ENCODE results near the gene PRCP. TPM values are rescaled to one million over a fixed set of nuclear protein-coding genes. Genes with fewer than 3 reads are reported as not detected.

The PRCP gene
- total RNA-seq, 4 donors from 2014 or later, result 7.1 to 17.8 (median 9.5) TPM

DNA sequence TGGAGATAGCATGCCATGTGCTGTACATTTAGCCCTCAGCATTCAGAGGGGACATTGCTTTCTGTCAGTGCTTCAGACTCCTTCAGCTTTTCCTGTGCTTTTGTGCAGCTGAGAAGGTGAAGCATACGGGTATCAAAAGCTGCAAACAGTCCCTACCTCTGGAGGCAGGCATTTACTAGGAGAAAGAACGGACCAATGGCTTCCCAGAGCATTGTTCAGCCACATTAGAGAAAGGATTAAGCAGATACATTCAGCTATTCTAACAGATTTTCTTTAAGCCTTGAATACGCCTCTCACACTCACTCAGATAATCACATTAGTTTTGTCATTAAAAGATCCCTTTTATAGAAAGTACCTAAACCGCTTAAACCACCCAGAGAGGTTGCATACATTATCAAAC lies 85.9 kb downstream of the PRCP start:
- Histone ChIP-seq H3K9me3 (no peaks in the 10 kb centered on the region), H3K4me1 (no peaks in the 10 kb centered on the region), H3K36me3 (no peaks in the 10 kb centered on the region), H3K27ac (no peak overlapping the region), H3K4me3 (no peak overlapping the region), H3K27me3 (no peaks in the 10 kb centered on the region)
- intact Hi-C loops (cut with DNase I; ENCODE audit: low total_unique reads), result no loop called here
- no peak for ATAC-seq
- in situ Hi-C loops (cut with MboI; ENCODE audit: low sequenced_read_pairs in 4 of 4), result no loop called here
- no peak for TF ChIP-seq POLR2A (IDR thresholded peaks at IDR 0.05)
- TF ChIP-seq, protein P1, sequence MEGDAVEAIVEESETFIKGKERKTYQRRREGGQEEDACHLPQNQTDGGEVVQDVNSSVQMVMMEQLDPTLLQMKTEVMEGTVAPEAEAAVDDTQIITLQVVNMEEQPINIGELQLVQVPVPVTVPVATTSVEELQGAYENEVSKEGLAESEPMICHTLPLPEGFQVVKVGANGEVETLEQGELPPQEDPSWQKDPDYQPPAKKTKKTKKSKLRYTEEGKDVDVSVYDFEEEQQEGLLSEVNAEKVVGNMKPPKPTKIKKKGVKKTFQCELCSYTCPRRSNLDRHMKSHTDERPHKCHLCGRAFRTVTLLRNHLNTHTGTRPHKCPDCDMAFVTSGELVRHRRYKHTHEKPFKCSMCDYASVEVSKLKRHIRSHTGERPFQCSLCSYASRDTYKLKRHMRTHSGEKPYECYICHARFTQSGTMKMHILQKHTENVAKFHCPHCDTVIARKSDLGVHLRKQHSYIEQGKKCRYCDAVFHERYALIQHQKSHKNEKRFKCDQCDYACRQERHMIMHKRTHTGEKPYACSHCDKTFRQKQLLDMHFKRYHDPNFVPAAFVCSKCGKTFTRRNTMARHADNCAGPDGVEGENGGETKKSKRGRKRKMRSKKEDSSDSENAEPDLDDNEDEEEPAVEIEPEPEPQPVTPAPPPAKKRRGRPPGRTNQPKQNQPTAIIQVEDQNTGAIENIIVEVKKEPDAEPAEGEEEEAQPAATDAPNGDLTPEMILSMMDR (IDR thresholded peaks at IDR 0.05 in 4 of 5, conservative IDR thresholded peaks at IDR 0.05 in 1 of 5), result no peak
- no peak for DNase-seq

DNA sequence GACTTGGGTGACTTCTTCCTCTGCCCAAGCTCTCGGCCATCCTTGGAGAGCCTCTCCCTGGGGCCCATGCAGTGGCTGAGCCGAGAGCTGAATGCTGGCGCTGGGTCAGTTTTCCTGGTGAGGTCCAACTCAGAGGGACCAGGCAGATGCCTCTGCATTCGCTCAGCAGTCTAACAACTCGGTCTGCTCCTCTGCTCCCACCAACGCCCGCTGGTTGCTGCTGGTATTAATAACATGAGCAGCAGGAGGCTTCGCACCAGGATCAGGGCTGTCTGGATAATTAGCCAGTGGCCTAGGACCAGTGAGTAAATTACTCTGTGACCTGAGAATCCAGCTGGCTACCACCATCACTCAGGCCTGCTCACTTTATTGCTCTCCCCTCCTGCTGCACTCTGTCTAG lies 88.9 kb downstream of the PRCP start:
- in situ Hi-C loops (cut with MboI; ENCODE audit: low sequenced_read_pairs in 4 of 4), result no loop called here
- Histone ChIP-seq H3K4me3 (no peak overlapping the region), H3K27me3 (peaks cover 0 to 3% (median 0%) of the 10 kb centered on the region in 3 donors), H3K27ac (no peak overlapping the region), H3K36me3 (no peaks in the 10 kb centered on the region), H3K4me1 (no peaks in the 10 kb centered on the region), H3K9me3 (no peaks in the 10 kb centered on the region)
- ATAC-seq (no peak), DNase-seq (no peak)
- TF ChIP-seq POLR2A (IDR thresholded peaks at IDR 0.05), result no peak
- TF ChIP-seq, protein P1 (IDR thresholded peaks at IDR 0.05 in 4 of 5, conservative IDR thresholded peaks at IDR 0.05 in 1 of 5), result no peak
- intact Hi-C loops (cut with DNase I; ENCODE audit: low total_unique reads), result no loop called here

DNA sequence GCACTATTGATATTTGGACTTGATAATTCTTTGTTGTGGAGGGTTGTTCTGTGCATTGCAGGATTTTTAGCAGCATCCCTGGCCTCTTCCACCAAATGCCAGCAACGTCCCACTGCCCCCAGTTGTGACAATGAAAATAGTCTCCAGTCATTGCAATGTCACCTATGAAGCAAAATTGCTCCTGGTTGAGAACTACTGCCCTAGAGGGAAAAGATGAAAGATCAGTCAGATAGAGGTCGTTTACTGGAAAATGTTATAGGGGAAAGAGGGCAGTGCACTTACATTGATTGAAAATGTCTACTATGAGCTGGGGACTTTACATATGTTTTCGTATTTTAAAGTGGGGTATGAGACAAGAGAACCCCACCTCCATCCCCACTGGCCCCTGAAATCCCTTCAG lies 89.5 kb downstream of the PRCP start:
- intact Hi-C loops (cut with DNase I; ENCODE audit: low total_unique reads) (no loop called here), in situ Hi-C loops (cut with MboI; ENCODE audit: low sequenced_read_pairs in 4 of 4) (no loop called here)
- no peaks in the 10 kb centered on the region for H3K9me3 ChIP-seq
- H3K27ac ChIP-seq, result no peak overlapping the region
- peaks cover 0 to 3% (median 0%) of the 10 kb centered on the region in 3 donors for H3K27me3 ChIP-seq
- no peak overlapping the region for H3K4me3 ChIP-seq
- H3K36me3 ChIP-seq, result no peaks in the 10 kb centered on the region
- ATAC-seq (no peak), DNase-seq (no peak)
- TF ChIP-seq, protein P1 (IDR thresholded peaks at IDR 0.05 in 4 of 5, conservative IDR thresholded peaks at IDR 0.05 in 1 of 5), result no peak
- TF ChIP-seq POLR2A (IDR thresholded peaks at IDR 0.05), result no peak
- H3K4me1 ChIP-seq, result no peaks in the 10 kb centered on the region

DNA sequence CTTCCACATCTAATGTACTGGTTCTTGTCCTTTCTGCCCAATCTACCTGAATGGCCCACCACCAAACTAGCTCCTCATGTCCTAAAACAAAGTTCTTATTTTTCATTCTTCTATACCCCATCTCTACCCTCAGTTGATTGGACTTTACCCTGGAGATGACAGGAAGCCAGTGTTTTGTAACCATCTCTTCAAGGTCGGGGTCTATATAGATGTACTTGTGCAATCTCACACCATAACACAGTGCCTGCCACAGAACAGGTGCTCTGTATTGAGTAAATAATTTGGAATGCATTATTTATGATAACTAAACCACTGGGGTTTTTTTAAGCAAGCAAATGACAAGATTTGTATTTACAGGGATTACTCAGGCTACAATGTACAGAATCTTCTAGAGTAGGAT lies 89.9 kb downstream of the PRCP start:
- Histone ChIP-seq H3K4me3 (no peak overlapping the region), H3K27me3 (peaks cover 0 to 3% (median 0%) of the 10 kb centered on the region in 3 donors), H3K9me3 (no peaks in the 10 kb centered on the region), H3K36me3 (no peaks in the 10 kb centered on the region), H3K4me1 (no peaks in the 10 kb centered on the region), H3K27ac (no peak overlapping the region)
- intact Hi-C loops (cut with DNase I; ENCODE audit: low total_unique reads), result no loop called here
- DNase-seq, result no peak
- ATAC-seq, result no peak
- TF ChIP-seq, protein P1 (IDR thresholded peaks at IDR 0.05 in 4 of 5, conservative IDR thresholded peaks at IDR 0.05 in 1 of 5), result no peak
- TF ChIP-seq POLR2A (IDR thresholded peaks at IDR 0.05), result no peak
- in situ Hi-C loops (cut with MboI; ENCODE audit: low sequenced_read_pairs in 4 of 4), result no loop called here

DNA sequence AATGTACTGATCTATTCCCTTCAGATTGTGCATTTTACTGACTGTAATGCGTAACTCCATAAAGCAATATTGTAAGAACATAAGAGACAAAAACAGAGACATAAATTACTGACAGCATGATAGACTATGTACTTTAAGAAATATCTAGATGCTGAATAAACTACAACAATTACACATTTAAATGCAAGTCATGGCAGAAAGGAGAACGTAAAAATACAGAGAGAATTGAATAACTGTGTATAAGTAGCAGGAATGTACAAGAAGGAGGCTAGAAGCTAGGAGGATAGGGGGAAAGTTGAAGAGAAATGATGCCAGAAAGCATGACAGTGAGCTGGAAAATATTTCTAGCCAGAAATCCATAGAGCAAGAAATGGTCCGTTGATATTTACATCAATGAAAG lies 92.6 kb downstream of the PRCP start:
- Histone ChIP-seq H3K4me1 (no peaks in the 10 kb centered on the region), H3K9me3 (no peaks in the 10 kb centered on the region), H3K27ac (no peak overlapping the region), H3K27me3 (peaks cover 0 to 3% (median 0%) of the 10 kb centered on the region in 3 donors), H3K36me3 (no peaks in the 10 kb centered on the region), H3K4me3 (no peak overlapping the region)
- DNase-seq (no peak), ATAC-seq (no peak)
- TF ChIP-seq, protein P1 (IDR thresholded peaks at IDR 0.05 in 4 of 5, conservative IDR thresholded peaks at IDR 0.05 in 1 of 5), result no peak
- no peak for TF ChIP-seq POLR2A (IDR thresholded peaks at IDR 0.05)
- intact Hi-C loops (cut with DNase I; ENCODE audit: low total_unique reads) (no loop called here), in situ Hi-C loops (cut with MboI; ENCODE audit: low sequenced_read_pairs in 4 of 4) (no loop called here)
